GM18519 (cell line): ENCODE measurements around the gene PABPC1L2B.
"Not testable (repeated sequence)": the region's sequence is repeated elsewhere in the genome, so short reads cannot be mapped to it uniquely, and the experiment has no call there.

ENCODE experiments used
- ATAC-seq: cut with Tn5 transposase; IDR thresholded peaks from one replicate; pipeline ENCODE4 v1.9.1; 2021; ENCODE audit warnings: mild to moderate bottlenecking, moderate library complexity; ENCODE audit not compliant: unreplicated experiment, low FRiP score

The PABPC1L2B gene

GRCh38 chrX:73002733-73003132, at the start of gene PABPC1L2B:
TSS of gene PABPC1L2B (plus strand) at chrX:73002939. CDS start at chrX:73003643, 704 bp downstream.
- ATAC-seq, result not testable (repeated sequence)

GRCh38 chrX:72959971-72960370, 42.8 kb upstream of the PABPC1L2B start:
- not testable (repeated sequence) for ATAC-seq

DNA sequence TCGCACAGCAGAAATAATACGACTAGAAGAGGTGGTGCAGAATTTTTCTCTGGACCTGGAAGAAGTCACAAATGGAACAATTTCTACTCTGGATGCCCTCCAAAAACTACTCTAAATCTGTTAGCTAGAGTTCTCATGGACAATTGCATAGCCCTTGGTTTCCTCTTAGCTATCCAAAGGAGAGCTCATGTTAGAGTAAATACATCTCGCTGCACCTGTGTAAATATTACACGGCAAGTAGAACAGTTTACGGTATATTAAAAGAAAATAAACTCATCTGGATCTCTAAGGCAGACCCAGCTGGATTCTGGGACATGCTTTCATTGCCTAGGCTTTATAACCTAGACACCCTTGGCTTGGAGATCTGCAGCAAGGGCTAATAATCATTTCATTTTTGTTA, 30.9 kb upstream of the PABPC1L2B start:
- not testable (repeated sequence) for ATAC-seq

- ATAC-seq, result not testable (repeated sequence)
These were observed 27.9 kb upstream of the PABPC1L2B start for GRCh38 chrX:72974885-72975284.

GRCh38 chrX:72980894-72981469, 21.8 kb upstream of the PABPC1L2B start:
- ATAC-seq, result not testable (repeated sequence)

DNA sequence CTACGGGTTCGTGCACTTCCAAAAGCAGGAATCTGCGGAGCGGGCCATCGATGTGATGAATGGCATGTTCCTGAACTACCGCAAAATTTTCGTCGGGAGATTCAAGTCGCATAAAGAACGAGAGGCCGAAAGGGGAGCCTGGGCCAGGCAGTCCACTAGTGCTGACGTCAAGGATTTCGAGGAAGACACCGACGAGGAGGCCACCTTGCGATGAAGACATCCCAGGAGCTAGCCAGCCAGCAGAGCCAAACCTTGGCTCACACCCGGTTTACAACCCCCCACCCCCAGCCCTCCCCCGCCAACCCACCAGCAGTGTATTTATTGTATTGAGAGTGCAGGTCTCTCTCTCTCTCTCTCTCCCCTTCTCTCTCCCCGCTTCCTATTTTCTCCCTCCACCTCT, 1.3 kb downstream of the PABPC1L2B start:
- not testable (repeated sequence) for ATAC-seq

DNA sequence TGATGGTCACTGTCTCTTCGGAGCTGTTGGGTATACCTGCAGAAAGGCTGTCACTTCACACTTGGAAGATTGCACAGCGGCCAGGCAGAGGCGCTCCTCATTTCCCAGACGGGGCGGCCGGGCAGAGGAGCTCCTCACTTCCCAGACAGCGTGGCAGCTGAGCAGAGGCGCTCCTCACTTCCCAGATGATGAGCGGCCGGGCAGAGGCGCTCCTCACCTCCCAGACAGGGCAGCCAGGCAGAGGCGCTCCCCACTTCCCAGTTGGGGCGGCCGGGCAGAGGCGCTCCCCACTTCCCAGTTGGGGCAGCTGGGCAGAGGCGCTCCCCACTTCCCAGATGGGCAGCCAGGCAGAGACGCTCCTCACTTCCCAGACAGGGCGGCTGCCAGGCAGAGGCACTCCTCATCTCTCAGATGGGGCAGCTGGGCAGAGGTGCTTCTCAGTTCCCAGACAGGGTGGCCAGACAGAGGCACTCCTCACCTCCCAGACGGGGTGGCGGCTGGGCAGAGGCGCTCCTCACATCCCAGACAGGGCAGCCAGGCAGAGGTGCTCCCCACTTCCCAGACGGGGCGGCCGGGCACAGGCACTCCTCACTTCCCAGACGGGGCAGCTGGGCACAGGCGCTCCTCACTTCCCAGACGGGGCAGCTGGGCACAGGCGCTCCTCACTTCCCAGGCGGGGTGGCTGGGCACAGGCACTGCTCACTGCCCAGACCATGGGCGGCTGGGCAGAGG, 18.8 kb downstream of the PABPC1L2B start:
- ATAC-seq, result no peak

DNA sequence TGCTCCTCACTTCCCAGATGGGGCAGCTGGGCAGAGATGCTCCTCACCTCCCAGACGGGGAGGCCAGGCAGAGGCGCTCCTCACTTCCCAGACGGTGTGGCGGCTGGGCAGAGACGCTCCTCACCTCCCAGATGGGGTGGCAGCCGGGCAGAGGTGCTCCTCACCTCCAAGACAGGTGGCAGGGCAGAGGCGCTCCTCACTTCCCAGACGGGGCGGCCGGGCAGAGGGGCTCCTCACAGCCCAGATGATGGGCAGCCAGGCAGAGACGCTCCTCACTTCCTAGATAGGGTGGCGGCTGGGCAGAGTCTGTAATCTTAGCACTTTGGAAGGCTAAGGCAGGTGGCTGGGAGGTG, 19.3 kb downstream of the PABPC1L2B start:
- not testable (repeated sequence) for ATAC-seq

- no peak for ATAC-seq
These were observed 26.1 kb downstream of the PABPC1L2B start for GRCh38 chrX:73028876-73029275.
